Stimulated activated CD4-positive, alpha-beta T cell treated with anti-CD3 and anti-CD28 coated beads, Interleukin-15, amount 100 ng/mL, for 48 hours (primary cell): Measurements from ENCODE around the gene ERMP1.
"Not testable (repeated sequence)": the region's sequence is repeated elsewhere in the genome, so short reads cannot be mapped to it uniquely, and the experiment has no call there.

Experiments
- DNase-seq, 2 donors: peaks; one replicate each; pipeline ENCODE4 v3.0.0-alpha.2; 2020; ENCODE audit warnings: low read depth in 2 of 2

The ERMP1 gene, protein sequence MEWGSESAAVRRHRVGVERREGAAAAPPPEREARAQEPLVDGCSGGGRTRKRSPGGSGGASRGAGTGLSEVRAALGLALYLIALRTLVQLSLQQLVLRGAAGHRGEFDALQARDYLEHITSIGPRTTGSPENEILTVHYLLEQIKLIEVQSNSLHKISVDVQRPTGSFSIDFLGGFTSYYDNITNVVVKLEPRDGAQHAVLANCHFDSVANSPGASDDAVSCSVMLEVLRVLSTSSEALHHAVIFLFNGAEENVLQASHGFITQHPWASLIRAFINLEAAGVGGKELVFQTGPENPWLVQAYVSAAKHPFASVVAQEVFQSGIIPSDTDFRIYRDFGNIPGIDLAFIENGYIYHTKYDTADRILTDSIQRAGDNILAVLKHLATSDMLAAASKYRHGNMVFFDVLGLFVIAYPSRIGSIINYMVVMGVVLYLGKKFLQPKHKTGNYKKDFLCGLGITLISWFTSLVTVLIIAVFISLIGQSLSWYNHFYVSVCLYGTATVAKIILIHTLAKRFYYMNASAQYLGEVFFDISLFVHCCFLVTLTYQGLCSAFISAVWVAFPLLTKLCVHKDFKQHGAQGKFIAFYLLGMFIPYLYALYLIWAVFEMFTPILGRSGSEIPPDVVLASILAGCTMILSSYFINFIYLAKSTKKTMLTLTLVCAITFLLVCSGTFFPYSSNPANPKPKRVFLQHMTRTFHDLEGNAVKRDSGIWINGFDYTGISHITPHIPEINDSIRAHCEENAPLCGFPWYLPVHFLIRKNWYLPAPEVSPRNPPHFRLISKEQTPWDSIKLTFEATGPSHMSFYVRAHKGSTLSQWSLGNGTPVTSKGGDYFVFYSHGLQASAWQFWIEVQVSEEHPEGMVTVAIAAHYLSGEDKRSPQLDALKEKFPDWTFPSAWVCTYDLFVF

DNA sequence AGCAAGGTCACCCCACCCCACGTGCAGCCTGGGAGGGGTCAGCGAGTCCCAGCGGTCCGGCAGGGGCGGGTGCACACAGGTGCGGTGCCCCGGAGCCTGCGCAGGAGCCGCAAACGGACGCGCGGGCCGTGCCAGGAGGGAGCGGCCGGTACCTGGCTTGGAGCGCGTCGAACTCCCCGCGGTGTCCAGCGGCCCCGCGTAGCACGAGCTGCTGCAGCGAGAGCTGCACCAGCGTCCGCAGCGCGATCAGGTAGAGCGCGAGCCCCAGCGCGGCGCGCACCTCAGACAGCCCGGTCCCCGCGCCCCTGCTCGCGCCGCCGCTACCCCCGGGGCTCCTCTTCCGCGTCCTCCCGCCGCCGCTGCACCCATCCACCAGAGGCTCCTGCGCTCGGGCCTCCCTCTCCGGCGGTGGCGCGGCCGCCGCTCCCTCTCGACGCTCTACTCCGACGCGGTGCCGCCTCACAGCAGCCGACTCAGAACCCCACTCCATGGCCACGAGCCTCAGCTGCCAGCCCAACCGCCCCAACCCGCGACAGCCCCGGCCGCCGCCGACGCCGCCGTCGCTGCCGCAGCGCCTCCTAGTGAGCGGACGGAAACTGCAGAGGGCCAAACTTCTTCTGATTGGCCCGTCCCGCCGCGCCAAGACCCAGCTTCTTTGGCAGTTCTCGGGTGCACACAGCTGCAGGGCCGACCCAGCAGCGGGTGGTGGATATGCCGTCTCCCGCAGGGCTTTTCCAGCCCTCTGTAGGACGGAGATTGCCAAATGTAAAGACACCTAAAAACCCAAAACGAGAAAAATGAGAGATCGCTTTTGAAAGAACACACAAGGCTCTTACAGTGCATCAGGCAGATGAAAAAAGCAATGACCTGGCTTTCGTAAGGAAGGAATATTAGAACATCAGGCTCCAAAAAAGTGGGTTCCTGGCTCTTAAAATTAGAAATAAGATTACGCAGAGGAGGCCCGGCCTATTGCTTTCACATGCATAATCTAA, at the start of gene ERMP1:
TSS of gene ERMP1 (minus strand) at position 580 of the 992 bp plus-strand sequence. CDS start at position 490, 90 bp downstream.
- DNase-seq = peak; percentile 84 to 88

DNA sequence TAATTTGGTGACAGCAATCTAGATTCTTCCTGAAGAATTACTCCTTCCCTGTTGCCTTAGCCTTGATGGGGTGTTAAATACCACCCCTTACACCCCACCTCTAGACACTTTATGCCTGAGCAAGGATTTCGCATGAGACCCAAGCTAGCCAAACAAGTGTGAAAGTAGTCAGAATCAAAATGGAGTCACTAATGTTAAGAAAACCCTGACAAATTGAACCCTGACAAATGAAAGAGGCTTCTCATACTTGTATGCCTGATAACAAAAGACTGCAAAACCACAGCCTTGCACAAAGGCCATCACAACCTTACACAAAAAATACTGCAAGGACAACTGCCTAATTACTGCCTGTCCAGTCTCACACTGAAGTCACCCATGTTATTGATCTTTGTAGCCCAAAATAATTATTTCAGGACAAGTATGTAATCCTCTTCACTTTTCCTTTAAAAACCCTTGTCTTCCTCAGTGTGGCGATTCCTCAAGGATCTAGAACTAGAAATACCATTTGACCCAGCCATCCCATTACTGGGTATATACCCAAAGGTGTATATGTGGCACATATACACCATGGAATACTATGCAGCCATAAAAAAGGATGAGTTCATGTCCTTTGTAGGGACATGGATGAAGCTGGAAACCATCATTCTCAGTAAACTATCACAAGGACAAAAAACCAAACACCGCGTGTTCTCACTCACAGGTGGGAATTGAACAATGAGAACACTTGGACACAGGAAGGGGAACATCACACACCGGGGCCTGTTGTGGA, 49.5 kb upstream of the ERMP1 start:
- DNase-seq = not testable (repeated sequence)

DNA sequence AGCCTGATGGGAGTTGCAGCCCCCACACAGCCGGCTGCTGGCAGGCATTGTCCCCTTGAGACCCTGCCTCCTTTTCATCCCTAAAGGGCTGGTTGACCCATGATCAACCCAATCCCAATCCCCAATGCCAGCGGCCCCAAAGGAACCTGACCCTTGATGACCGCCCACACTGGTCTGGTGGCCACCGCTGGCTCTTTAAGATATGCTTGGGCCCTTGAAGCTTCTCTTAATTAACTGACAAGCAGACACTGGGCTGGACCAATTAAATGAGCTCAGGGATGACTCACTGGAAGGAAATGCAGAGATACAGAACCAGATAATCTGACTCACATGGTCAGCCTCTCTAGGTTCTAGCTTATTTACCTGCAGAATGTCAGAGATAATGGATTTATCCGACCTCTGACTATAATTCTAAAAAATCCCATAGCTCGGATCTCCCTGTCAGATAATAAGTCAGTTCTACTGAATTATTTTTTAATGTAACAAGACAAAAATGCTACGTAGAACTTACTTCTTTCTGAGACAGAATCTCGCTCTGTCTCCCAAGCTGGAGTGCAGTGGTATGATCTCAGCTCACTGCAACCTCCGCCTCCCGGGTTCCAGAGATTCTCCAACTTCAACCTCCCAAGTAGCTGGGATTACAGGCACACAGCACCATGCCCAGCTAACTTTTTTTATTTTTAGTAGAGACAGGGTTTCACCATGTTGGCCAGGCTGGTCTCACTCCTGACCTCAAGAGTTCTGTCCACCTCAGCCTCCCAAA, 46.7 kb upstream of the ERMP1 start:
- no peak for DNase-seq

DNA sequence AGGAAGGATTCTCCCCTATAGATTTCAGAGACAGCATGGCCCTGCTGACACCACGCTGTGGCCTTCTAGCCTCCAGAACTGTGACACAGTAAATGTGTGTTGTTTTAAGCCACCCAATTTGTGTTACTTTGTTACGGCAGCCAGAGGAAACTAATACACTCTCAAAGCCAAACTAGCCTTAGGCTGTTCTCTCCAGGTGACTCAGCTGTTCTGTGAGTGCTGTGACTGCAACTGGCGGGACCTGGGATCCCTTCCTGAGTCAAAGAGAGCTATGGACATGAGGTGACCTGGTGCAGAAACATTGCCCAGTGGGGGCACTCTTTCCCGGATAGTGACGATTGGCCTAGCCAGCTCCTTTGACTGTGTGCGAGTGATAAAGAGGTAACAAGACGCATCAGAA, 43.8 kb upstream of the ERMP1 start:
- no peak for DNase-seq

DNA sequence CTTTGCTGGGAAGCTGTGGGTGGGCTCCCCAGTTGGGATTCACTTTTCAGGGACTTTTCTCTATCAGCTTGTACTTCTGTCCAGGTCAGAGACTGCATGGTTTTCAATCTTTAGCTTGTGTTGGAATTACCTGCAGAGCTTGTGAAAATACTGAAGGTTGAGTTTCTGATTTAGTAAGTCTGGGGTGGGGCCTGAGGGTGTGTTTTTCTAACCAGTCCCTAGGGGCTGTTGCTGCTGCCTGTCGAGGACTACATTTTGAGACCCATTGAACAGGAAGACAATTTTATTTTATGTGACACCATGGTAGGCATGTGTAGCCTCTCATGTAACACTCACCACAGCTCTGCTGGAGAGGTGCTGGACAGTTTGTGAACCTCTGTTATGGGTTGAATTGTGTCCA, 43.1 kb upstream of the ERMP1 start:
- DNase-seq = no peak

DNA sequence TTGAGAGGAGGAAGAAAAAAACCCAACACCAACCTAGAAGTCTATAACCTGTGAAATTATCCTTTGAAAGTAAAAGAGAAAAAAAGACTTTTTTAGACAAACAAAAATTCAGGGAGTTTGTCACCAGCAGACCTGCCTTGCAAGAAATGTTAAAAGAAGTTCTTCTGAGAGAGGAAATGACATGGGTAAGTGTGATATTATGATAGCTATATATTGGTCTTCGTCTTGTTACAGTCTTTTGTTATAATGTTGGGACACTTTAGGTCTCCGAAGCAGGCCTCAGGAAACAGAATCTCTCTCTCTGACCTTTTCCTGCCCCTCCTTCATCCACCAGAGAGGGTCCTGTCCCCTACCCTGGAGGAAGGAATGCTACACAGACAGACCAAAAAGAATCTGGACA, 41.1 kb upstream of the ERMP1 start:
- no peak for DNase-seq

DNA sequence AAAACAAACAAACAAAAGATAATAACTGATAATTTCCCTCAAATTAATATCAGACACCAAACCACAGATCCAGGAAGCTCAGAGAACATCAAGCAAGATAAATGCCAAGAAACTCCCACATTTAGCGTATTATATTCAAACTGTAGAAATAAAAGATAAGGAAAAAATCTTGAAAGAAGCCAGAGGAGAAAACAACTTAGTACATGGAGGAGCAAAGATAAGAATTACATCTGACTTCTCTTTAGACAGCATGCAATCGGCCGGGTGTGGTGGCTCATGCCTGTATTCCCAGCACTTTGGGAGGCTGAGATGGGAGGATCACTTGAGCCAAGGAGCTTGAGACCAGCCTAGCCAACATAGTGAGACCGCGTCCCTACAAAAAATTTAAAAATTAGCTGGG, 40.5 kb upstream of the ERMP1 start:
- DNase-seq = no peak

DNA sequence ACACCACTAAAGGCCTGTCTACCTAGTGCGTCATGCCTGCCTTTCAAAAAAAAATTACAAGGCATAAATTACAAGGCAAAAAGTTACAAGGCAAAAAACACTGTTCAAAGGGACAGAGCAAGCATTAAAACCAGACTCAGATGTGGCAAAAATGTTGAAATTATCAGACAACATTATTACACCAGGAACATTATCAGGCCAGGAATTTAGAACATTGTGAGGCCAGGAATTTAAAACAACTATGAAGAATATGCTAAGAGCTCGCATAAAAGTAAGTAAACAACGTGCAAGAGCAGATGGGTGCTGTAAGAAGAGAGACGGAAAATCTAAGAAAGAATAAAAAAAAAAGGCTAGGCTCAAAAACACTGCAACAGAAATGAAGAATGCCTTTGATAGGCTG, 39.6 kb upstream of the ERMP1 start:
- no peak for DNase-seq

DNA sequence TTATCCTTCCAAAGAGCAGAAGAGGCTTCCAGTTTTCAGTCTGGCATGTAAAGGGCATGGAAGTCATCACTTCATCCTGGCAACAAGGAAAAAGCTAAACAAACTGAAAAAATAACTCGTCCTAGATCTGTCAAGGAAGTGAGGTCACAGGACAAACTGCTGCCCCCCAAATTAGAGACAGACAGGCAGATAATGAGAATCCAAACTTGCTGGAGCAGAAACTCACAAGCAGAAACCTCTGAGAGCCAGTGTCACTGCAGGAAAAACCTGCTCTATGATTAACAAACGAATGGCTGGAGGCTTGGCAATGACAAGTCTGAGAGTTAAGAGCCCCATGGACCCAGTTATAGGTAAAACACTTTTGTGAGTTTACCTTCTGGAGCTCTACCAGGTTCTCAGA, 38.9 kb upstream of the ERMP1 start:
- no peak for DNase-seq

DNA sequence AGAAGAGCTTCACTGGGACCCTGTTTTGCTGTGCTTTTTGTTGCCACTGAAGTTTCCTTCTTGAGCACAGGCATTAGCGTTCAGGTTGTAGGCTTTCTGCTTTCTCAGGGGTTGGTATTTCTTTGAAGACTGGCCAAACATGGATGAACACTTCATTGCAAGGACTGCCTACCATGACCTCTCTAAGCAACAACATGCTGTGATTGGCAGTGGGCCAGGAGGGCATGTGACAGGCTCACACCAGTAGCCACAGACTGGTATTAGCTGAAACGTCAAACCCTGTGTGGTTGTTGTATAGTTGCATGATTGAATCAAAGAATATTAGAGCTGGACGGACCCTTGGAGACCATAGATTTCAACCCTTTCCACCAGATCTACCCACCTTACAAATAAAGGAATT, 37.8 kb upstream of the ERMP1 start:
- DNase-seq = no peak

DNA sequence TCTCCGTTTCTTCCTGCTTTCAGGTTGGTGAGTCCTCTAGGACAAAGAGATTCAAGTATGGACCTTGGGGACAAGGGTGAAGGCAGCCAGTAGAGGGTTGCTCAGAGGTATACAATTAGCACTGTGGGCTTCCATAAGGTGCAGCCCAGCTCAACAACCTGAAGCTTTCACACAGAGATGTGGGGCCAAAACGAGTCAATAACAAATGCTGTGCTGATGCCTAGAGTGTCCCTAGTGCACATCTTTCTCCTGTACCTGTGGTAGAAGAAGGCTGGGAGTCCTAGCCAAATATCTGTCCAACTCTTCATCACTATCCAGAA, 37.1 kb upstream of the ERMP1 start:
- DNase-seq = no peak

DNA sequence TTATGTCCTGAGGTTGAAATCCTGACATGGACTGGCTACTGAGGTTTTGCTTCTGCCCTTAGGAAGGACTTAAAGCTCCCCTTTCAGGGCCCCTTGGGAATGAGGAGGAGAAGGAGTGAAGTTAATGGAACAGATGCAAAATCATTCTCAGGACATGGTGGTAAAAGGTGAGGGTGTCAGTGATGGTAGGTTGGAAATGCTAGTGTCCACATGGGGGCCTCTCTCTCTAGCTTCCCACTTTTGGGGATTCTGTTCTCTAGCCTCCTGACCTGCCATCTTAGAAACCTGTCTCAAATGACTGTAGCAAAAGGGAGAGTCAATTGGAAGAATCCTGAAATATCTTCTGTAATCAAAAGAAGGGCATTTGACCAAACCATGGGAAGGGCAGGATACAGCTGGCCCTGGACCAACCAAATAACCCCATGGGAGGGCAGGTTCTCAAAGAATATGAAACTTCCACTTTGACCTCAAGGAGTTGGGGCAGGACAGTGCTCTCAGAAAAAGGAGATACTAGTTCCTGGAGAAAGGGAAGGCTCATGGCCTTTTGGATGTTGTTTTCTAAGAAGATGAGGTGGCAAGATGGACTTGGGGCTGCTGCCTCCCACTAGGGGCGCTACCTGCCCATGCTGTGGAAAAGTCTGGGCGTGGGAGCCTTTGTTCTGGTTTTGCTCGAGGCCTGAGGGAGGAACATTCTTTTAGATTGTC, 36.5 kb upstream of the ERMP1 start:
- DNase-seq = peak in 1 of 2 donors; percentile 12

DNA sequence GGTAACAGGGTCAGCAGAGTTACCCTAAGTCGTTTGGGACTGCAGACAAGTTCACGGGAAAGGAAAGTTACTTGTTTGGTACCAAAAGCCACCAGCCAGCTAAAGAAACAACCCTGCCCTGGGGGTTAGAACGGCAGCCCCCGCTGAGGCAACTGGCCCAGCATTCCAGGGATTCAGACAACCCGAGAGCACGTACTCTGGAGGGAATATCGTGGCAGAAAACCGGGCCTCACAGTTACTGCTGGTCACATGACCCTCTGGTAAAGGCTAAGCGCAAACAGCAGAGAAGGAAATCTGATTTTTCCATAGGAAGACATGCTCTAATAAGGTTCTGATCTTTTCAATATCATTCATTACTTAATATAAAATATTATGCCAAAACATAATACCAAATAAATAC, 35.3 kb upstream of the ERMP1 start:
- DNase-seq = no peak

DNA sequence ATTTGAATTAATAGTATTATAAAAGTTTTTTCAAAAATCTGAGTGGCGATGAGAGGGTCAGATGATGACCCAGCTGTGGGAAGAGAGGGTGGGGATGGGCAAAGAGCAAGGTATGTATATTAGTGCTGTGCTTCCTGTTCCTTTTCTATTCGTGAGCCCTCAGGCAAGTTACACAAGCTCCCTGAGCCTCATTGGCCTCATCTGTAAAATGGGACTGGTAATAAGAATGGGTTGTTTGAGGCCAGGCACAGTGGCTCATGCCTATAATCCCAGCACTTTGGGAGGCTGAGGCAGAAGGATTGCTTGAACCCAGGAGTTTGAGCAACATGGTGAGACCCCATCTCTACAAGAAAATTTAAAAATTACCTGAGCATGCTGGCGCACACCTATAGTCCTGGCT, 33.8 kb upstream of the ERMP1 start:
- no peak for DNase-seq

DNA sequence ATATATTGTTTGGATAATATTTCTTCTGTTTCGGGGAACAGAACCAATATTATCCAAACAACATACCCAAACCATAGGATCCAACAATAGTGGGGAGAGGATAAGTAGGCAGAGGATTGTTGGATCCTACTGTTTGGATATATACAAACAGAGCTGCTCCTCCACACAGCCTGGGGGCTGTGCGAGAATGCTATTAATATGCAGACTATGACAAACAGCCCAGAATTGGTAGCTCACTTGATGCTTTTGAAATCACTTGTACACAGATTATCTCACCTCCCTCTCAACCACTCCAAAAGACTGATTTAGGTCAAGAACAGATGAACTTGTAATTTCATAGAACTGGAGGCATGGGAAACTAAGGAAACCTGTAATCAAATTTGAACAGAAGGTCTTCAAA, 33.4 kb upstream of the ERMP1 start:
- DNase-seq = no peak

DNA sequence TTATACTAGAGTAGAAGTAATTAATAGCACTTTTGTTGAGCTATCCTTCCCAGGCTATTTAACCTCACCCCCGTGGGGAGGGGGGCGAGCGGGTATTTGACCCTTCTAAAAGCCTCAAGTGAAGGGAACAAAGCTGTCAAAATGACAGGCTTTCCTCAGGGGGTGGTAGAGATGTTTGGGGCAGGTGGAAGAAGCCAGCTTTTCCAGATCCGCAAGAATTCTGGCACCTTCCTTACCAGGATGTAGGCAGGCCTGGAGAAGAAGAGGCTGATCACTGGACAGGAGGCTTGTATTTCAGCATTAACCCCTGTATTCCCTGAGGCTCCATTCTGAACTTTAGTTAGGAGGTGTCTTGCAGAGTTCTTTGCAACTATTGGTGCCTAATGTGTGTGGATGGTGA, 31.5 kb upstream of the ERMP1 start:
- no peak for DNase-seq

DNA sequence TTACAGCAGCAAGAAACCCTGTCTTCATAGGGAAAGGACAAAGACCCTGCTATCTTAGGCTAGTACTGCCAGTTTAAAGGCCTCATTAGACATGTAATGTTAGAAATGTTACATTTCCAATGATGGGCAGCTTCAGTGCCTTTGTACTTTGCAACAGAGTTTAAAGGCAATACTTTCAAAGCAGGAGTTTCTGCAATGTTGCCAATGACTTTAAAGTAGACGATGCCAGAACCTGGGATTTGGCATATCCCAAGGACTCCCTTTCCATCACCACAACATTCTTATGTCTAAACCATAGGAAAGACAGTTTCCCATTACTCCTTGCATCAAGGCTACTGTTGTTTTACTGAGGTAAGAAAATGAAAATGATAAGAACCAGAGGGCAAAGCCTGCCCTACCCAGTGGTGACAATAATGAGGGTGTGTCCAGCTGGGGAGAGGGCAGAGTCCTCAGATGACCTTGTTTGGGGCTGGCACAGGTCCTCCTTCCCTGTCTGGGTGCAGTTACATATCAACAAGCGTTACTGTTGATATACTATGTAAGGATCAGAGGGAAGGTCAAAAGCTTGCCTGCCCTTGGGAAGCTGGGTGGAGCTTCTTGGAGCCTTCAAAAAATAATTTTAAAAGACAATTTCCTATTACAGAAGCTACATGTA, 30.3 kb upstream of the ERMP1 start:
- no peak for DNase-seq

DNA sequence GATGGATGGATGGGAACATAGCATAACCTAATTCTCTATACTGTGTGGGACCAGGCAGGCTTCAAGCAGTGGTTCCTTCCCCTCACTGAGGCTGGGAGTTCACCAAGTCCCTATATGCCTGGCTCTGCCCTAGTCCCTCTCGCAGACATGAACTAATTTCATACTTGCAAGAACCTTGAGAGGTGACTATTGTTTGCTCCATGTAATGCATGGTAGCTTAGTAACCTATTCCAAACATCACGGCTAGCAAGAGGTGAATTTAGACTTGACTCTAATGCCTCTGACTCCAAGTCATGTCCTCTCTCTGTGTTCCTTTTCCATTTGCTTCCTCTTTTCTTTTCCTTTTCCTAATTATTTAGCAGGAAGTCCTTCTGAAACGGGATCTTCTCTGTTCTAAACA, 25.9 kb upstream of the ERMP1 start:
- no peak for DNase-seq

DNA sequence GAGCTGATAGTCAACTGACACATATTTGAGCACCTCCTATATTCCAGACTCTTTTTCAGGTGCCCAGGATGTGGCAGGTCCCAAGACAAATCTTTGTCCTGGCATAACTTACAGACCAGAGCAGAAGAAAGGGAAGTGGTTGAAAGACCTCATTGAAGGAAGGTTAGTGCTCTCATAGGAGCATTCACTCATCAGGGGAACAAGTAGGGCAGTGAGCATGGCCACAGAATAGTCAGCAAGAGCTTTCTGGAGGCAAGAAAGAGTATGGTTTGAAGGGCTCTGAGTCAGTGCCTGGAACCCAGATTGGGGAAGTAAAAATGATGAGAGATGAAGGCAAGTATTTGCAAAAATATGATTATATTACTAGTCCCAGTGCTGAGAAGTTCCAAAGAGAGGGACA, 25.0 kb upstream of the ERMP1 start:
- no peak for DNase-seq
